H1 (cell line): ENCODE measurements around the gene ICAM3. TPM values are rescaled to one million over a fixed set of nuclear protein-coding genes. Genes with fewer than 3 reads are reported as not detected.

ENCODE experiments used
- CHD7 ChIP-seq: fragments of 300-600 bp; sonication (generic); IDR thresholded peaks from 2 replicates; pipeline ENCODE4 v1.7.1; 2012; ENCODE audit warnings: low read length, moderate library complexity, mild to moderate bottlenecking, inconsistent platforms; ENCODE audit not compliant: insufficient replicate concordance
- CTBP2 ChIP-seq: IDR thresholded peaks from 2 replicates; pipeline ENCODE4 v1.7.0; 2011; ENCODE audit warnings: borderline replicate concordance, mild to moderate bottlenecking, moderate library complexity, mixed read lengths, low read length; ENCODE audit not compliant: insufficient read depth, insufficient read length
- FOSL1 ChIP-seq: IDR thresholded peaks from 2 replicates; pipeline ENCODE4 v1.6.1; 2011; ENCODE audit warnings: mild to moderate bottlenecking, low read depth, low read length, moderate library complexity; ENCODE audit not compliant: insufficient read depth
- GTF2F1 ChIP-seq: IDR thresholded peaks from 2 replicates; pipeline ENCODE4 v1.6.1; 2012; ENCODE audit warnings: low read depth, low read length, improper control_type of control experiment, borderline replicate concordance
- JUND ChIP-seq: IDR thresholded peaks from 2 replicates; pipeline ENCODE4 v1.6.1; 2011; ENCODE audit warnings: mild to moderate bottlenecking, improper control_type of control experiment, low read length
- RNF2 ChIP-seq: fragments of 200-900, 300-1000 bp; sonication (generic); IDR thresholded peaks from 2 replicates; pipeline ENCODE4 v1.7.1; 2016; ENCODE audit warnings: borderline replicate concordance, low read depth, mild to moderate bottlenecking, antibody characterized with exemption, low read length; ENCODE audit not compliant: poor library complexity, severe bottlenecking; ENCODE audit errors: missing control alignments
- SIRT6 ChIP-seq: IDR thresholded peaks from one replicate; pipeline ENCODE4 v1.7.1; 2012; ENCODE audit warnings: low read length, inconsistent platforms
- TAF1 ChIP-seq: IDR thresholded peaks from 2 replicates; pipeline ENCODE4 v1.6.1; 2011; ENCODE audit warnings: mild to moderate bottlenecking, low read depth, low read length
- TBP ChIP-seq: IDR thresholded peaks from 2 replicates; pipeline ENCODE4 v1.6.1; 2011; ENCODE audit warnings: low read depth, low read length, improper control_type of control experiment
- TEAD4 ChIP-seq: IDR thresholded peaks from 2 replicates; pipeline ENCODE4 v1.6.1; 2012; ENCODE audit warnings: low read depth, low read length, inconsistent platforms, mixed read lengths
- polyA plus RNA-seq, 7 experiments: library from polyadenylated mRNA; depleted of rRNA in 3 of 7; stranded (reverse) in 5 of 7; unstranded in 2 of 7; fragments of >200 nt in 5 of 7; fragments of 200-250 nt in 2 of 7; gene quantifications; 1 replicate in 5 of 7; 2 replicates in 1 of 7; 4 replicates in 1 of 7; pipeline versions ENCODE4 v1.2.1 to v1.2.3, GENCODE V29; 2011 to 2013; ENCODE audit warnings: missing spikeins in 2 of 7, mixed read lengths in 2 of 7
- total RNA-seq: library from RNA; stranded (reverse); fragmentation: NEBNext Ultra II Directional; extraction: Animal tissue kit (Norgen Biotek cat#: 25700); gene quantifications from 2 replicates; pipeline ENCODE4 v1.2.1, GENCODE V29; 2021

Gene ICAM3
- total and polyA plus RNA-seq, 2 of the 8 experiments (the other 6 are each of a cell fraction or from before 2014, with no cell fraction given) = 15.4 to 16.5 TPM

- TF ChIP-seq CHD7 (no peak), FOSL1 (no peak), GTF2F1 (no peak), TAF1 (peak; percentile 88), CTBP2 (no peak), SIRT6 (no peak), TBP (peak; percentile 72; the same call in 1 of the 2 replicates), RNF2 (no peak), JUND (peak; percentile 66), TEAD4 (no peak)
These were observed 6.3 kb downstream of the ICAM3 start, which contains the start of gene RAVER1 (continued) for GRCh38 chr19:10332965-10333757.
